NCI-H524 treated with DMSO at 0.1 percent for 48 hours (cell line): Measurements from ENCODE around the gene DCLRE1B.

Source experiments
- DNase-seq: peaks from one replicate; lab custom pipeline; 2025; lab: John Stamatoyannopoulos, UW

Gene DCLRE1B

GRCh38 chr1:113904674-113905434, at the start of gene DCLRE1B, which contains the start of gene AP4B1:
Gene DCLRE1B, plus strand, starts transcription at chr1:113905326. Its CDS starts 261 bp downstream, at chr1:113905587.
Gene AP4B1, minus strand, starts transcription at chr1:113904799. Its CDS starts 82 bp downstream, at chr1:113904717.
- DNase-seq, result peak; percentile 100

- DNase-seq, result no peak
Measured at GRCh38 chr1:113855630-113856400, 49.3 kb upstream of the DCLRE1B start.

GRCh38 chr1:113856401-113856790, 48.7 kb upstream of the DCLRE1B start:
- no peak for DNase-seq

GRCh38 chr1:113857776-113858175, 47.4 kb upstream of the DCLRE1B start:
- DNase-seq, result no peak

- DNase-seq, result no peak
Measured at GRCh38 chr1:113858418-113858817, 46.7 kb upstream of the DCLRE1B start.

GRCh38 chr1:113858982-113859381, 46.1 kb upstream of the DCLRE1B start:
- DNase-seq, result no peak

- DNase-seq, result no peak
Measured at GRCh38 chr1:113859478-113860175, 45.5 kb upstream of the DCLRE1B start.

- no peak for DNase-seq
Measured at GRCh38 chr1:113860891-113861290, 44.2 kb upstream of the DCLRE1B start.

GRCh38 chr1:113861641-113862040, 43.5 kb upstream of the DCLRE1B start:
- DNase-seq, result no peak

- no peak for DNase-seq
Measured at GRCh38 chr1:113868387-113869083, 36.6 kb upstream of the DCLRE1B start.

- no peak for DNase-seq
Measured at GRCh38 chr1:113870778-113871177, 34.3 kb upstream of the DCLRE1B start.

GRCh38 chr1:113871597-113872113, 33.5 kb upstream of the DCLRE1B start, which contains the start of gene PTPN22:
Gene PTPN22, minus strand, starts transcription at chr1:113871712.
- DNase-seq, result no peak

- no peak for DNase-seq
Measured at GRCh38 chr1:113872219-113872935, 32.7 kb upstream of the DCLRE1B start.

GRCh38 chr1:113874012-113874879, 30.9 kb upstream of the DCLRE1B start:
- no peak for DNase-seq

GRCh38 chr1:113875714-113876113, 29.4 kb upstream of the DCLRE1B start:
- DNase-seq, result no peak

GRCh38 chr1:113876176-113876575, 28.9 kb upstream of the DCLRE1B start:
- DNase-seq, result no peak

GRCh38 chr1:113879739-113880038, 25.4 kb upstream of the DCLRE1B start:
- DNase-seq, result no peak

GRCh38 chr1:113881661-113882060, 23.5 kb upstream of the DCLRE1B start:
- no peak for DNase-seq

GRCh38 chr1:113886417-113887401, 18.4 kb upstream of the DCLRE1B start:
- no peak for DNase-seq
